GM12865 (cell line): ENCODE results near the gene KRTCAP2.
"Not testable (repeated sequence)": the region's sequence is repeated elsewhere in the genome, so short reads cannot be mapped to it uniquely, and the experiment has no call there.

Experiments used
- DNase-seq: peaks from one replicate; pipeline ENCODE4 v3.0.0; 2010; ENCODE audit warnings: low read depth
- H3K4me3 ChIP-seq: 2 replicates; pipeline ENCODE4 v1.5.1; 2011; ENCODE audit warnings: mild to moderate bottlenecking, low read depth, low read length, control low read depth
- TF ChIP-seq, protein P1 (sequence below): IDR thresholded peaks from 2 replicates; pipeline ENCODE4 v1.5.1; 2011; ENCODE audit warnings: low read length, control low read depth, low read depth, inconsistent platforms; ENCODE audit not compliant: insufficient read depth; ENCODE audit errors: missing control alignments

Gene KRTCAP2

DNA sequence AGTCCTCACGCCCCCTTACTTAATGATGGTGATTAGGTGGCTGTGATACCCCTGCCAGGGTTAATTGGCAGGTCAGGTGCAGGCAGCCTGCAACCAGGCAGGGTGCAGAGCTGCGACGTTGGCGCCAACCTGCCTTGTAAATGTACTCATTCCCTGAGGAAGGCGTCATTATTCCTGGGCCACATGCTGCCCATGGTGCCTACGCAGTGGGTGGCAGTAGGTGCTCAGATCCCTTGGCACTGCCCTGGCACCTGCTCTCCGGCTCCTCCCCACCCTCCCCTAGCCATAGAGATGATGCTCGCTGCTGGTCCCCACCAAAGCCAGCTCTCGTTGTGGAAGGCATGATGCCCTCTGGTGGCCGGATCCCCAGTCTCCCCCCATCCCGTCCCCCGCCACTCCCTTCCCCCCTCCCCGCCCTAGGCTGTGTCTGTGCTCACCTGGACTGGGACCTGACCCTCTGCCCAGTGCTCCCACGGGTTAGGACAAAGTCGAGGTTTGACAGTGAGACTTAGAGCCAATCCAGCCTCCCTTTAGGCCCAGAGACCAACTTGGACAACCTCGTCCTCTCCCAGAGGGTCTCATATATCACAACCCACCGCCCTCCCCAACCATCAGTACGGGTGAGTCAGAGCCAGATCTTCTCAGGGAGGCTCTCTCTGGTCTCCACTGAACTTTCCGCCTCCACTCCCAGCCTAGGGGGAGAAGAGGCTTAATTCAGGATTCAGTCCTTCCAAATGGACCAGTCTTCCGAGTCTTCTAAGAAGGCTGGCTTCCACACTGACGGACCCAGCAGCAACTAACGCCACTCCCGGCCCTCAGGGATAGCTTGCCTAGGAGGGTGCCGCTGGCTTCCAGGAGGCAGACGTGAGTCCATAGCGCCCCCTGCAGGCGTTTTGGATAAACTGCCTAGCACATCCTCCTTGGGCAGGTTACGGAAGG, 5.7 kb downstream of the KRTCAP2 start:
- TF ChIP-seq, protein P1, sequence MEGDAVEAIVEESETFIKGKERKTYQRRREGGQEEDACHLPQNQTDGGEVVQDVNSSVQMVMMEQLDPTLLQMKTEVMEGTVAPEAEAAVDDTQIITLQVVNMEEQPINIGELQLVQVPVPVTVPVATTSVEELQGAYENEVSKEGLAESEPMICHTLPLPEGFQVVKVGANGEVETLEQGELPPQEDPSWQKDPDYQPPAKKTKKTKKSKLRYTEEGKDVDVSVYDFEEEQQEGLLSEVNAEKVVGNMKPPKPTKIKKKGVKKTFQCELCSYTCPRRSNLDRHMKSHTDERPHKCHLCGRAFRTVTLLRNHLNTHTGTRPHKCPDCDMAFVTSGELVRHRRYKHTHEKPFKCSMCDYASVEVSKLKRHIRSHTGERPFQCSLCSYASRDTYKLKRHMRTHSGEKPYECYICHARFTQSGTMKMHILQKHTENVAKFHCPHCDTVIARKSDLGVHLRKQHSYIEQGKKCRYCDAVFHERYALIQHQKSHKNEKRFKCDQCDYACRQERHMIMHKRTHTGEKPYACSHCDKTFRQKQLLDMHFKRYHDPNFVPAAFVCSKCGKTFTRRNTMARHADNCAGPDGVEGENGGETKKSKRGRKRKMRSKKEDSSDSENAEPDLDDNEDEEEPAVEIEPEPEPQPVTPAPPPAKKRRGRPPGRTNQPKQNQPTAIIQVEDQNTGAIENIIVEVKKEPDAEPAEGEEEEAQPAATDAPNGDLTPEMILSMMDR = peak; percentile 84
- H3K4me3 ChIP-seq = no peak overlapping the region
- DNase-seq = peak; percentile 88

DNA sequence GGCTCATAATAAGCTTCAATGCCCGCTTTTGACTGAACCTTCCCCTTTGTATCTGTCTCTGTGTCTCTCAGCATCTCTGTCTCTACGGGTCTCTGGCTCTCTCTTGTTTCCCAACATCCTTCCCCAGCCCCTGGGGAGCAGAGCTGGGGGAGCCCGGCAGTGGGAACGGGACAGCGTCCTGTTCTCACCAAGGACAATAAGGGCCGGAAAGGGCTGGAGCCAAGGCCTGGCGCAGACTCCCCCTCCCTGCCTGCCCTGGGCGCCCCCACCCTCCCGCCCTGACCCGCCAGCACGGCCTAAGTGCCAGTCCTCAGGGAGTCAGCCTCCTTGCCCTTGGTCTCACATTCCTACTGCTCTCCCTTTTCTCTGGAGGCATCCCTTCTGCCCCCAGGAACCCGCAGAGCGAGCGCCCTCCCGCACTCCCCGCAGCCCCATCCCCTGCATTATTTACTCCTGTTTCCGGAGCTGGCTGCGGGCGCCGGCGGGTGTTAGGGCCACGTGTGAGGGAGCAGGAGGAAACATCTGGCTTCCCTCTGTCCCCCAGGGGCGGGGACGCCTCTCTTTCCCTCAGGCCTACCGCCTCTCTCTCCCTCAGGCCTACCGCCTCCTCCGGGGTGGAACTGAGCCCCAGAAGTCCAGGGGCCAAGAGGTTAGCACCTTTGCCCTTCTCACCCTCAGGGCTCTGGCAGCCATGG, 6.5 kb downstream of the KRTCAP2 start:
- TF ChIP-seq, protein P1 = no peak
- DNase-seq = no peak
- H3K4me3 ChIP-seq = no peak overlapping the region

DNA sequence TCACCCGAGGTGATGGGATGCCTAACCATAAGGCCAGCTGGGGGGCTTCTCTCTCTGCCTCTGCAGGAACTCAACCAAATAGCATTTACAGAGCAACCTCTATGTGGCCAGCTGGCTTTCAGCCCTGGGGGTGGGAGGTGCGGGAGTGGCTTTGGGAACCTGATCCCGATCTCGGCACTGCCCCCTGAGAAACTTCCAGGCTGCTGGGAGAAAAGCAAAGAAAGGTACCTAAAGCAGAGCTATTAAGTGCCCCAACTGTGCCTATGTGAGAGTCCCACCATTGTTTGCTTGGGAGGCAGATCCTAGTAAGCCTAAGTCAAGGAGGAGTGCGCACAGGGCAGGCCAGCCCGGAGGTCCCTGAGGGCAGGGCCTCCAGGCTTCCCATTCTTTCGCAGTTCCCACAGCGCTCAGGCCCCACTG, 7.0 kb downstream of the KRTCAP2 start:
- DNase-seq = no peak
- TF ChIP-seq, protein P1 = no peak
- H3K4me3 ChIP-seq = no peak overlapping the region

DNA sequence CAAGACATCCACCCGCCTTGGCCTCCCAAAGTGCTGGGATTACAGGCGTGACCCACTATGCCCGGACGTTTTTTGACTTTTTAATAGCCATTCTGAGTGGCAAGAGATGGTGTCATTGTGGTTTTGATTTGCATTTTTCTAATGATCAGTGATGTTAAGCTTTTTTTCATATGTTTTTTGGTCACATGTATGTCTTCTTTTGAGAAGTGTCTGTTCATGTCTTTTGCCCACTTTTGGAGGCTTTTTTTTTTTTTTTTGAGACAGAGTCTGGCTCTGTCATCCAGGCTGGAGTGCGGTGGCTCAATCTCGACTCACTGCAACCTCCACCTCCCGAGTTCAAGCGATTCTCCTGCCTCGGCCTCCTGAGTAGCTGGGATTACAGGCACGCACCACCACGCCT, 8.5 kb downstream of the KRTCAP2 start:
- DNase-seq = not testable (repeated sequence)

DNA sequence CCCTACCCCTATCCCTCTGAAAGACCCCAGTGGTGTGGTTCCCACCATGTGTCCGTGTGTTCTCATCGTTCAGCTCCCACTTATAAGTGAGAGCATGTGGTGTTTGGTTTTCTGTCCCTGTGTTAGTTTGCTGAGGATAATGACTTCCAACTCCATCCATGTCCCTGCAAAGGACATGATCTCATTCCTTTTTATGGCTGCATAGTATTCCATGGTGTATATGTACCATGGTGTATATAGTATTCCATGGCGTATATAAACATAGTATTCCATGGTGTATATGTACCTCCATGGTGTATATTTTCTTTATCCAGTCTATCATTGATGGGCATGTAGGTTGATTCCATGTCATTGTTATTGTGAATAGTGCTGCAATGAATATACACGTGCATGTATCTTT, 9.3 kb downstream of the KRTCAP2 start:
- not testable (repeated sequence) for DNase-seq, H3K4me3 ChIP-seq

More for the DNA sequence above, 8.5 kb downstream of the KRTCAP2 start:
- not testable (repeated sequence) for H3K4me3 ChIP-seq

DNA sequence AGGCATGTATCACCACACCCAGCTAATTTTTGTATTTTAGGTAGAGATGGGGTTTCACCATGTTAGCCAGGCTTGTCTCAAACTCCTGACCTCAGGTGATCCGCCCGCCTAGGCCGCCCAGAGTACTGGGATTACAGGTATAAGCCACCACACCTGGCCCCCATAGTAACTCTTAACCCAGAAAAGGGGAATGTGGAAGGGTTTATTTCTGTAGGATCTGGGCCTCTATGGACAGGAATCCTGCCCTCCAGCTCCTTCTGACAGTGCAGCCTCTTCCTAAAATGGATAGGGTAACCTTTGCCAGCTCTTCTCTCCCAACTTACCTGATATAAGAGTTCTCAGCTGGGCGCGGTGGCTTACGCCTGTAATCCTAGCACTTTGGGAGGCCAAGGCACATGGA, 10.5 kb downstream of the KRTCAP2 start:
- H3K4me3 ChIP-seq, DNase-seq: not testable (repeated sequence)

DNA sequence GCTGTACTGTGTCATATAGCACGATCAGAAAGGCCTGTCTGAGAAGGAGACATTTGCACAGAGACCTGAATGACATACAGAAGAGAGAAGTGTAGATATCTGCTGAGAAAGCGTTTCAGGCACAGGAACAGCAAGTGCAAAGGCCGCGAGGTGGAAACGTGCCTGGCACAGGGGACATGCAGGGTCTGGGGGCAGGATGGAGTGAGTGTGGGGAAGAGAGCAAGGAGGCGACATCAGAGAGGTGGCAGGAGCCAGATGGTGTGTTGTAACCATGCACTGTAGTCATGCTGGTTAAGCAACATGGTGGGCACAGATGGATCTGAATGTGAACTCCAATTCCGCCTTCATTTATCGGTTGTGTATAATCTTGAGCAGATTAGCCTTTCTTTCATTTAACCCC, 13.0 kb downstream of the KRTCAP2 start:
- no peak for DNase-seq
- no peak overlapping the region for H3K4me3 ChIP-seq
- TF ChIP-seq, protein P1 = no peak

DNA sequence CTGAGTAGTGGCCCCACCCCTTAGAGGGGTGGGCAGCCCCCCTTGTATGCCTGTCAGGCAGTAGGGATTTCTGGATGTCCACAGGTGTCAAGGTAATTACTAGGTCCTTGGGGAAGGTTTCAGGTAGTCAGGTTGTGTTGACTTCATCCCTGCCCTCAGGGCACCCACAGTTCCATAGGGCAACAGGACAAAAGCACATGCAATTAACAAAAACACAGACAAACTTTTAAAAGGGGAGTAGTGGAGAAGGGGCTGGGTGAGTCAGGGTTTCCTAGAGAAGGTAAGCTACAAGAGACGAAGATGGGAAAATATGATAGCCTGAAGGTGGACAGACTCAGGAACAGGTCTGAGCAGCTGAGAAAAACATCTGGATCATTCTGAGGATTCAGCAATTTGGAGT, 14.1 kb downstream of the KRTCAP2 start:
- TF ChIP-seq, protein P1 = no peak
- no peak overlapping the region for H3K4me3 ChIP-seq
- no peak for DNase-seq

DNA sequence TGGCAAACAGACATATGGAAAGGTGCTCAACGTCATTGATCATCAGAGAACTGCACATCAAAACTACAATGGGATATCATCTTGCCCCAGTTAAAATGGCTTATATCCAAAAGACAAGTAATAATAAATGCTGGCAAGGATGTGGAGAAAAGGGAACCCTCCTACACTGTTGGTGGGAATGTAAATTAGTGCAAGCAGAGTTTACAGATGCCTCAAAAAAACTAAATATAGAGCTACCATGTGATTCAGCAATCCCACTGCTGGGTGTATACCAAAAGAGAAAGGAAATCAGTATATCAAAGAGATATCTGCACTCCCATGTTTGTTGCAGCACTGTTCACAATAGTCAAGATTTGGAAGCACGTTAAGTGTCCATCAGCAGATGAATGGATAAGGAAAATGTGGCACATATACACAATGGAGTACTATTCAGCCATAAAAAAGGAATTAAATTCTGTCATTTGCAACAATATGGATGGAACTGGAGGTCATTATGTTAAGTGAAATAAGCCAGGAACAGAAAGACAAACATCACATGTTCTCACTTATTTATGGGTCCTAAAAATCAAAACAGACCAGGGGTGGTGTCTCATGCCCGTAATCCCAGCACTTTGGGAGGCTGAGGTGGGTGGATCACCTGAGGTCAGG, 17.0 kb downstream of the KRTCAP2 start:
- not testable (repeated sequence) for DNase-seq

More for the DNA sequence above, 17.0 kb downstream of the KRTCAP2 start:
- not testable (repeated sequence) for H3K4me3 ChIP-seq
